DND-41 (cell line): Measurements from ENCODE around the gene TMEM62.
"Not testable (repeated sequence)": the region's sequence is repeated elsewhere in the genome, so short reads cannot be mapped to it uniquely, and the experiment has no call there.

Experiments
- ATAC-seq: fragments of 200-7000 bp; cut with Tn5 transposase; 3 replicates; pipeline ENCODE4 v1.9.1; 2021; ENCODE audit warnings: low read depth; ENCODE audit not compliant: insufficient read depth
- DNase-seq: peaks from one replicate; pipeline ENCODE4 v3.0.0-alpha.2; 2020
- H2AFZ ChIP-seq: 2 replicates; pipeline ENCODE4 v1.6.0; 2012; ENCODE audit warnings: low read depth, low read length
- H3K27ac ChIP-seq: 2 replicates; pipeline ENCODE4 v1.5.1; 2012; ENCODE audit warnings: low read length, inconsistent platforms
- H3K27me3 ChIP-seq: fragments of 200-600 bp; sonication (generic); 2 replicates; pipeline ENCODE4 v1.6.0; 2012; ENCODE audit warnings: low read length, mild to moderate bottlenecking, inconsistent platforms; ENCODE audit not compliant: insufficient read depth, poor library complexity
- H3K36me3 ChIP-seq: 2 replicates; pipeline ENCODE4 v1.5.1; 2012; ENCODE audit warnings: low read length, inconsistent platforms; ENCODE audit not compliant: insufficient read depth
- H3K4me1 ChIP-seq: 2 replicates; pipeline ENCODE4 v1.5.1; 2012; ENCODE audit warnings: mild to moderate bottlenecking, low read length; ENCODE audit not compliant: insufficient read depth
- H3K4me2 ChIP-seq: 2 replicates; pipeline ENCODE4 v1.6.0; 2012; ENCODE audit warnings: mild to moderate bottlenecking, moderate library complexity, low read length, inconsistent platforms; ENCODE audit not compliant: insufficient read depth
- H3K4me3 ChIP-seq, 2 experiments: fragments of 200-600 bp in 1 of 2; shearing (Covaris generic) in 1 of 2; 2 replicates each; pipeline ENCODE4 v1.5.1; 2012 to 2016; ENCODE audit warnings: inconsistent platforms in 2 of 2, low read length in 2 of 2, mild to moderate bottlenecking in 2 of 2, low read depth in 1 of 2, moderate library complexity in 1 of 2
- H3K79me2 ChIP-seq: 2 replicates; pipeline ENCODE4 v1.6.0; 2012; ENCODE audit warnings: low read length, inconsistent platforms; ENCODE audit not compliant: insufficient read depth
- H3K9ac ChIP-seq: 2 replicates; pipeline ENCODE4 v1.6.0; 2012; ENCODE audit warnings: low read depth, mild to moderate bottlenecking, inconsistent platforms, low read length, moderate library complexity
- H3K9me3 ChIP-seq: 2 replicates; pipeline ENCODE4 v1.5.1; 2012; ENCODE audit warnings: low read length, moderate library complexity, mild to moderate bottlenecking, inconsistent platforms; ENCODE audit not compliant: insufficient read depth, severe bottlenecking
- H4K20me1 ChIP-seq: 2 replicates; pipeline ENCODE4 v1.6.0; 2012; ENCODE audit warnings: low read length; ENCODE audit not compliant: insufficient read depth
- EZH2 ChIP-seq: IDR thresholded peaks from 3 replicates; pipeline ENCODE4 v1.6.1; 2012; ENCODE audit warnings: borderline replicate concordance, low read depth, mild to moderate bottlenecking, moderate library complexity, low read length, inconsistent platforms; ENCODE audit not compliant: severe bottlenecking
- TF ChIP-seq, protein P1 (sequence below): IDR thresholded peaks from 2 replicates; pipeline ENCODE4 v1.5.1; 2012; ENCODE audit warnings: borderline replicate concordance, low read length, moderate library complexity, mild to moderate bottlenecking; ENCODE audit not compliant: poor library complexity, severe bottlenecking; ENCODE audit errors: extremely low read depth

Gene TMEM62

DNA sequence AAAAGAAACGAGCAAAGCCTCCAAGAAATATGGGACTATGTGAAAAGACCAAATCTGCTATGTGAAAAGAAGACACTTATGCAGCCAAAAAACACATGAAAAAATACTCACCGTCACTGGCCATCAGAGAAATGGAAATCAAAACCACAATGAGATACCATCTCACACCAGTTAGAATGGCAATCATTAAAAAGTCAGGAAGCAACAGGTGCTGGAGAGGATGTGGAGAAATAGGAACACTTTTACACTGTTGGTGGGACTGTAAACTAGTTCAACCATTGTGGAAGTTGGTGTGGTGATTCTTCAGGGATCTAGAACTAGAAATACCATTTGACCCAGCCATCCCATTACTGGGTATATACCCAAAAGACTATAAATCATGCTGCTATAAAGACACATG, 43.8 kb downstream of the TMEM62 start:
- H3K27ac ChIP-seq, H3K79me2 ChIP-seq, H3K4me3 ChIP-seq, H3K27me3 ChIP-seq, DNase-seq, H3K4me2 ChIP-seq, H2AFZ ChIP-seq, ATAC-seq, H4K20me1 ChIP-seq, H3K9ac ChIP-seq, H3K4me1 ChIP-seq, H3K9me3 ChIP-seq: not testable (repeated sequence)
- H3K36me3 ChIP-seq: peaks cover 30% of the 10 kb centered on the region

DNA sequence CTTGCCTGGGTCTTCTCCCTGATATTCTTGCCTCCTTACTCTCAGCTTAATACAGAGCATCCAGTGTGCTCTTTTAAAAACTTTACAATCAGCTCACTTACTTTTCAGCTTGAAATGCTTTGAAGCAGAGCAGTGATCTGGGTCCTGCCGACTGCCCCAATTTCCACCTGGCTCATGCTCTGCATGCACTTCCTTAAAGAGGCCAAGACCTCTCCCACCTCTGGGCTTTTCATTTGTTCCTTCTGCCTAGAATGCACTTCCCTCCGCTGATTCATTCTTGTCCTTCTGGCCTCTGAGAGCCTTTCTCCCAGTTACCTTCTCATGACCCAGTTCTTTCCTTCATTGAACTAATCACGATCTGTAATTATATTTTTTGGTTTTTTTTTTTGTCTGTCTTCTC, 49.9 kb downstream of the TMEM62 start:
- ATAC-seq: no peak
- H3K9ac ChIP-seq: no peak overlapping the region
- no peak for DNase-seq
- peaks cover 30% of the 10 kb centered on the region for H3K4me1 ChIP-seq
- H4K20me1 ChIP-seq: no peaks in the 10 kb centered on the region
- H3K27me3 ChIP-seq: no peaks in the 10 kb centered on the region
- no peak for TF ChIP-seq EZH2
- TF ChIP-seq, protein P1, sequence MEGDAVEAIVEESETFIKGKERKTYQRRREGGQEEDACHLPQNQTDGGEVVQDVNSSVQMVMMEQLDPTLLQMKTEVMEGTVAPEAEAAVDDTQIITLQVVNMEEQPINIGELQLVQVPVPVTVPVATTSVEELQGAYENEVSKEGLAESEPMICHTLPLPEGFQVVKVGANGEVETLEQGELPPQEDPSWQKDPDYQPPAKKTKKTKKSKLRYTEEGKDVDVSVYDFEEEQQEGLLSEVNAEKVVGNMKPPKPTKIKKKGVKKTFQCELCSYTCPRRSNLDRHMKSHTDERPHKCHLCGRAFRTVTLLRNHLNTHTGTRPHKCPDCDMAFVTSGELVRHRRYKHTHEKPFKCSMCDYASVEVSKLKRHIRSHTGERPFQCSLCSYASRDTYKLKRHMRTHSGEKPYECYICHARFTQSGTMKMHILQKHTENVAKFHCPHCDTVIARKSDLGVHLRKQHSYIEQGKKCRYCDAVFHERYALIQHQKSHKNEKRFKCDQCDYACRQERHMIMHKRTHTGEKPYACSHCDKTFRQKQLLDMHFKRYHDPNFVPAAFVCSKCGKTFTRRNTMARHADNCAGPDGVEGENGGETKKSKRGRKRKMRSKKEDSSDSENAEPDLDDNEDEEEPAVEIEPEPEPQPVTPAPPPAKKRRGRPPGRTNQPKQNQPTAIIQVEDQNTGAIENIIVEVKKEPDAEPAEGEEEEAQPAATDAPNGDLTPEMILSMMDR: no peak
- no peak overlapping the region for H3K4me3 ChIP-seq
- no peak overlapping the region for H2AFZ ChIP-seq
- no peaks in the 10 kb centered on the region for H3K9me3 ChIP-seq
- H3K27ac ChIP-seq: no peak overlapping the region
- peaks cover 9% of the 10 kb centered on the region; the same call in 1 of the 2 replicates for H3K36me3 ChIP-seq
- H3K4me2 ChIP-seq: no peak overlapping the region
- peaks cover 16% of the 10 kb centered on the region for H3K79me2 ChIP-seq

DNA sequence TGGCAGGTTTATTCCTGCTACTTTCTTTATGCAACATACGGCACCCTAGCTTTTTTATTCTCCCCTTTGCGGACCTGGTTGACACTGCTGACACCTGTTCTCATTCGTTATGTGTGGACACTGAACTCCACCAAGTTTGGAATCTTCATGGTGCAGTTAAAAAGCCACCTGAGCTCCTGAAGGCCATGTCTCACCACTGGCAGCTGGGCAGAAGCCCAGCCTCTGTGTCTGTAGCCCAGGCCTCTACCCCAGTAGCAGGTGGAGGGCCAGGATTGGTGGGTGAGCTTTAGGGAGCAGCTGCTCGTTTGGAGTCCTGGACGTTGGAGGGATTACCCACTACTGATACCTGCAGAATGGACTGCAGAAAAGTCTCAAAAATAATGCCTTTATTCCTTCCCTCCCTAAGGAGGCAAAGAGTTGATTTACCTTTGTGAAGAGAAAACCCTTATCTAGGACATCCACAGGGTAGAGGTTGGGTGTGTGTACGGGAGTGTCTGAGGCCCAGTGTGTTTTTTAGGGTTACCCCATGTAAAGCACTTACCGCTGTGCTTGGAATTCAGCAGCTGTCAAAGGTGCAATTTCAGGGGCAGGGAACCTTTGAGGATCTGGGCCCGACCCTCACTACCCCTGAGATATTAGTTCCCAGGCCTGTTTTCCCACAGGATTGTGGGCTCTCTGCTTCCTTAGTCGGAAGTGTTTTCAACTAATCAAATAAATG, 51.2 kb downstream of the TMEM62 start:
- Histone ChIP-seq H3K4me1 (peaks cover 30% of the 10 kb centered on the region), H3K27ac (peak overlapping the region; percentile 78), H3K4me2 (peak overlapping the region; percentile 81), H3K27me3 (no peaks in the 10 kb centered on the region), H3K9ac (peak overlapping the region; percentile 73), H4K20me1 (no peaks in the 10 kb centered on the region), H2AFZ (peak overlapping the region; percentile 93), H3K4me3 (peak overlapping the region; percentile 77 to 92; a peak in 3 of 4 replicates), H3K36me3 (peaks cover 13% of the 10 kb centered on the region), H3K79me2 (peaks cover 17% of the 10 kb centered on the region), H3K9me3 (no peaks in the 10 kb centered on the region)
- DNase-seq: no peak
- TF ChIP-seq, protein P1: no peak
- no peak for TF ChIP-seq EZH2
- no peak for ATAC-seq

DNA sequence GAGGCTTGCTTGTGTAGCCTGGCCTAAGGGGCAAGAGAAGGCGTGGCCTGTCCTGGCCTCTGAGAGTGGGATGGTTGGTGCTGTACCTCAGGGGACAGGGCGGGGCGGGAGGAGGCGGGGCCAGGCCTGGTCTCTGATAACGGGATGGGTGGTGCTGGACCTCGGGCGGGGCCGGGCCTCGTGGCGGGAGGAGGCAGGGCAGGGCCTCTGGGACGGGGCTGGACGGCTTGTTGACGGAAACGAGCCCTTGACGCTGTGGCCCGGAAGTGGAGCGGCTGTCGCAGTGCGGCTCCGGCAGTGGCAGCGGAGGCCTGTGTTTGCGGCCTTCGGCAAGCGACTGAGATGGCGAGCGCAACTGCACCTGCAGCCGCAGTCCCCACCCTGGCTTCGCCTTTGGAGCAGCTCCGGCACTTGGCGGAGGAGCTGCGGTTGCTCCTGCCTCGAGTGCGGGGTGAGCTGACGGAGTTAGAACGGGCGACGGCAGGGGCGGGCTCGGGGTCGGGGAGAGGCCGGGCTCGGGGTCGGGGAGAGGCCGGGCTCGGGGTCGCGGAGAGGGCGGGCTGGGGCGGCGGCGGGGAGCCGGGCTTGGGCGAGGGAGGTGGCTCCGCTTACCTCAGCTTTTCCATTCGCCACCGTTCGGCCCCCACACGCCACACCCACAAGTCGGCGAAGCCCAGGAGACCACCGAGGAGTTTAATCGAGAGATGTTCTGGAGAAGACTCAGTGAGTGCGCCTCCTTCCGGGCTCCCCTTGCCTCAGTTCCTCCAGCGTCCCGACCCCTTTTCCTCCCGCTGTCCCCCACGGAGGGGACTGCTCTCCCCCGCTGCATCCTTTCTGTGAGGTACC, 52.0 kb downstream of the TMEM62 start, which contains the start of gene CCNDBP1:
Gene CCNDBP1, plus strand, starts transcription at position 247 of the 846 bp plus-strand sequence. Its CDS starts 96 bp downstream, at position 343.
- Histone ChIP-seq H3K27ac (peak within 1 kb of the TSS; percentile 78), H3K4me2 (peak within 1 kb of the TSS; percentile 81), H4K20me1 (no peaks in the 10 kb centered on the region), H3K79me2 (peaks cover 17% of the 10 kb centered on the region), H3K9ac (peak within 1 kb of the TSS; percentile 73), H2AFZ (peak within 1 kb of the TSS; percentile 93), H3K9me3 (no peaks in the 10 kb centered on the region), H3K27me3 (no peaks in the 10 kb centered on the region), H3K4me1 (peaks cover 30% of the 10 kb centered on the region), H3K4me3 (peak within 1 kb of the TSS; percentile 77 to 92), H3K36me3 (peaks cover 17% of the 10 kb centered on the region)
- ATAC-seq (peak; percentile 85), DNase-seq (peak; percentile 82)
- TF ChIP-seq EZH2: no peak
- TF ChIP-seq, protein P1: peak; percentile 62
